DMS 273 (cell line): ENCODE data around the gene ZNF662.
"Not testable (repeated sequence)": the region's sequence is repeated elsewhere in the genome, so short reads cannot be mapped to it uniquely, and the experiment has no call there.

ENCODE experiments used
- DNase-seq: peaks from one replicate; lab custom pipeline; 2025; ENCODE audit not compliant: unreplicated experiment; lab: John Stamatoyannopoulos, UW

The ZNF662 gene

GRCh38 chr3:42906070-42906847 is at the start of gene ZNF662:
ZNF662 (plus strand) TSS chr3:42906142; CDS start chr3:42908115, 1,973 bp downstream.
- no peak for DNase-seq

- no peak for DNase-seq
Observed at GRCh38 chr3:42856544-42856943, 49.4 kb upstream of the ZNF662 start.

GRCh38 chr3:42864321-42864950 is 41.5 kb upstream of the ZNF662 start:
- no peak for DNase-seq

GRCh38 chr3:42865256-42865655 is 40.7 kb upstream of the ZNF662 start:
- no peak for DNase-seq

GRCh38 chr3:42867138-42867537 is 38.8 kb upstream of the ZNF662 start:
- no peak for DNase-seq

- DNase-seq, result no peak
Observed at GRCh38 chr3:42868841-42869240, 37.1 kb upstream of the ZNF662 start.

GRCh38 chr3:42871592-42872196 is 34.2 kb upstream of the ZNF662 start:
- peak; percentile 29 for DNase-seq

GRCh38 chr3:42872718-42873117 is 33.2 kb upstream of the ZNF662 start:
- DNase-seq, result no peak

GRCh38 chr3:42873221-42873982 is 32.5 kb upstream of the ZNF662 start:
- no peak for DNase-seq

- no peak for DNase-seq
Observed at GRCh38 chr3:42874749-42875148, 31.2 kb upstream of the ZNF662 start.

- DNase-seq, result no peak
Observed at GRCh38 chr3:42875325-42876151, 30.4 kb upstream of the ZNF662 start, which contains the start of gene CYP8B1. CYP8B1 (minus strand) TSS chr3:42875879; CDS start chr3:42875816, 63 bp downstream.

GRCh38 chr3:42876401-42876800 is 29.5 kb upstream of the ZNF662 start:
- DNase-seq, result no peak

- no peak for DNase-seq
Observed at GRCh38 chr3:42876940-42877720, 28.8 kb upstream of the ZNF662 start.

GRCh38 chr3:42877881-42878280 is 28.1 kb upstream of the ZNF662 start:
- no peak for DNase-seq

GRCh38 chr3:42880183-42880582 is 25.8 kb upstream of the ZNF662 start:
- DNase-seq, result no peak

- peak; percentile 89 for DNase-seq
Observed at GRCh38 chr3:42880601-42881451, 25.1 kb upstream of the ZNF662 start.

- not testable (repeated sequence) for DNase-seq
Observed at GRCh38 chr3:42883251-42883930, 22.6 kb upstream of the ZNF662 start.

- DNase-seq, result no peak
Observed at GRCh38 chr3:42884324-42884723, 21.6 kb upstream of the ZNF662 start.
